Nephron progenitor cell (in vitro differentiated cells): ENCODE data around the gene FMNL2.
A peak's percentile ranks its signal among the peaks of the same experiment; 100 is the strongest.

ENCODE experiments used
- DNase-seq: peaks from one replicate; pipeline ENCODE4 v3.0.0; 2021
- H3K27ac Mint-ChIP-seq: 2 replicates; pipeline ENCODE4 v1.8.0; 2021; ENCODE audit warnings: mild to moderate bottlenecking, moderate library complexity, mixed read lengths
- H3K27me3 Mint-ChIP-seq: 2 replicates; pipeline ENCODE4 v1.8.0; 2021; ENCODE audit warnings: mild to moderate bottlenecking, low read depth, mixed read lengths; ENCODE audit not compliant: poor library complexity
- H3K36me3 Mint-ChIP-seq: 2 replicates; pipeline ENCODE4 v1.8.0; 2021; ENCODE audit warnings: low read depth, mixed read lengths
- H3K4me1 Mint-ChIP-seq: 2 replicates; pipeline ENCODE4 v1.8.0; 2021; ENCODE audit warnings: mixed read lengths
- H3K4me3 Mint-ChIP-seq: 2 replicates; pipeline ENCODE4 v1.8.0; 2021; ENCODE audit warnings: mild to moderate bottlenecking, moderate library complexity, mixed read lengths
- H3K9me3 Mint-ChIP-seq: 2 replicates; pipeline ENCODE4 v1.8.0; 2021; ENCODE audit warnings: mild to moderate bottlenecking, moderate library complexity, mixed read lengths
- TF ChIP-seq, protein P1 (sequence below): fragments of 200-600 bp; sonication (generic); IDR thresholded peaks from 2 replicates; pipeline ENCODE4 v1.5.0; 2021; ENCODE audit warnings: antibody characterized with exemption

FMNL2 gene

DNA sequence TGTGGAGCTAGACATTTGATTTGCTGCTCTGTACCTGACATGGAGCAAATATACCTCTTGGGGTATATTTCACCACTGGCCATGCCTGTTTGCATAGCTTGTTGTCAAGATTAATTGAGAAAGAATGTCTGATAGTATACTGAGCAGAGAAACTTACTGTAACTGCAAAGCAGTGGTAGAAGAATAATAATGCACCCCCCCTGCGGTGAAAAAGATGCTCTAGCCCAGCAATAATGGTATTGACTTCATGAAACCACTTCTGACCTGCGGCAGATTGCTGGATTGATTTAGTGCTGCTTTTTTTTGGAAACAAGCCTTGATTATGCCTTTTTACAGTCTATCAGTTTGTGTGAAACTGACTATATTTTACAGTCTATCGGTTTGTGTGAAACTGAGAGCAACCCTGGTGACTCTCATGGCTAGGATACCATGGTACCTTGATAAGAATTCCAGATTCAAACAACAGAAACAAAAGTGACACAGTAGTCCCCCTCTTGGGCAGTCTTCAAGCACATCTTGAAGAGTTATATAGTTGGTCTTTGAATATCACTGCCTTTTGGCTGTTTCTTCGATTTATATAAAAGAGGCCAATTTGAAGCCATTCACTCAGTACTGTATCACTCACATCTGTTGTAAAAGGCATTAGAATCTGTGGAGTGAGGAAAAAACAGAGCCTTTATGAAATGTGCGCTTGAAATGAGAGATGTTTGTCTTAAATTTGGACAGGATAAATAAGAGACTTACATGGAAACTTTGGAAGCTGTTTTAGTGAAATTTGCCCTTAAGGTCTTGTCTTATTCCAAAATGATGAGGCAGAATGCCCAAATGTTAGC lies 102.5 kb downstream of the FMNL2 start:
- Mint-ChIP-seq H3K27ac (no peak overlapping the region), H3K36me3 (peaks cover 5% of the 10 kb centered on the region), H3K4me1 (peaks cover 47% of the 10 kb centered on the region), H3K9me3 (no peaks in the 10 kb centered on the region), H3K27me3 (no peaks in the 10 kb centered on the region), H3K4me3 (no peak overlapping the region)
- TF ChIP-seq, protein P1, sequence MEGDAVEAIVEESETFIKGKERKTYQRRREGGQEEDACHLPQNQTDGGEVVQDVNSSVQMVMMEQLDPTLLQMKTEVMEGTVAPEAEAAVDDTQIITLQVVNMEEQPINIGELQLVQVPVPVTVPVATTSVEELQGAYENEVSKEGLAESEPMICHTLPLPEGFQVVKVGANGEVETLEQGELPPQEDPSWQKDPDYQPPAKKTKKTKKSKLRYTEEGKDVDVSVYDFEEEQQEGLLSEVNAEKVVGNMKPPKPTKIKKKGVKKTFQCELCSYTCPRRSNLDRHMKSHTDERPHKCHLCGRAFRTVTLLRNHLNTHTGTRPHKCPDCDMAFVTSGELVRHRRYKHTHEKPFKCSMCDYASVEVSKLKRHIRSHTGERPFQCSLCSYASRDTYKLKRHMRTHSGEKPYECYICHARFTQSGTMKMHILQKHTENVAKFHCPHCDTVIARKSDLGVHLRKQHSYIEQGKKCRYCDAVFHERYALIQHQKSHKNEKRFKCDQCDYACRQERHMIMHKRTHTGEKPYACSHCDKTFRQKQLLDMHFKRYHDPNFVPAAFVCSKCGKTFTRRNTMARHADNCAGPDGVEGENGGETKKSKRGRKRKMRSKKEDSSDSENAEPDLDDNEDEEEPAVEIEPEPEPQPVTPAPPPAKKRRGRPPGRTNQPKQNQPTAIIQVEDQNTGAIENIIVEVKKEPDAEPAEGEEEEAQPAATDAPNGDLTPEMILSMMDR = no peak
- no peak for DNase-seq

DNA sequence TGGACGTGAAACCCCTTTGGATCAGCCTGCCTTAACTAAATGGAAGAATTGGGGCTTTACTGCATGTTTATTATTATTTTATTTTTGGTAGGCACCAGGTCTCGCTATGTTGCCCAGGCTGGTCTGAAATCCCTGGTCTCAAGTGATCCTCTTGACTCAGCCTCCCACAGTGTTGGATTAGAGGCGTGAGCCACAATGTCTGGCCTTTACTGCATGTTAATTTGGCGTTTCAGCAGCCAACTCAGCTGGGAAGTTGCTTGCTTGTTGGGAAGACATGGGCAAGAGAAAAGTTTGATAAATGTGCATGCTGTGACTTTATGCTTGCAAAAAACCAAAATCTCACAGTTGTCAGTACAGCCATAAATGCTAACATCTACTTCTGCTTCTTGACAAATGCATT lies 105.1 kb downstream of the FMNL2 start:
- Mint-ChIP-seq H3K4me3 (no peak overlapping the region), H3K27ac (no peak overlapping the region), H3K27me3 (no peaks in the 10 kb centered on the region), H3K4me1 (peaks cover 40% of the 10 kb centered on the region), H3K9me3 (no peaks in the 10 kb centered on the region), H3K36me3 (peaks cover 9% of the 10 kb centered on the region)
- TF ChIP-seq, protein P1 = no peak
- no peak for DNase-seq

DNA sequence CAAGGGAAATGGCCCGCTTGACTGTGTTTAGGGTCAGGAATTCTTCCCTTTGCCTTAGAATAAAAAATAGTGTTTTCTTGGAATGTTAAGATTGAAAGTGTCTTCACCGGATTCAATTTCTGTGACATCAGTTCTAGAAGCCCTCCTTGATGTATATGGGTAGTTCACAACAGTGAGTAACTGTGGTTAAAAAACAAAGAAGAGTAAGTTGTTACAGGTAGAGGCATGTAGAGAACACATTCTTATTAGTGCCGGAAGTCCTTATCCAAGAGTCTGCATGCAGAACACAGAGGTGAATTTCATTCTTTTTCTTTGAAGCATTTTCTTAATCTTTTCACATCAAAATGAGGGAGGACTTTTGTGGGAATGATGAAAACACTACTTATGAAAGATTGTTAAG lies 105.5 kb downstream of the FMNL2 start:
- Mint-ChIP-seq H3K36me3 (peaks cover 9% of the 10 kb centered on the region), H3K9me3 (no peaks in the 10 kb centered on the region), H3K27ac (no peak overlapping the region), H3K4me1 (peaks cover 40% of the 10 kb centered on the region), H3K4me3 (no peak overlapping the region), H3K27me3 (no peaks in the 10 kb centered on the region)
- DNase-seq = no peak
- TF ChIP-seq, protein P1 = no peak

DNA sequence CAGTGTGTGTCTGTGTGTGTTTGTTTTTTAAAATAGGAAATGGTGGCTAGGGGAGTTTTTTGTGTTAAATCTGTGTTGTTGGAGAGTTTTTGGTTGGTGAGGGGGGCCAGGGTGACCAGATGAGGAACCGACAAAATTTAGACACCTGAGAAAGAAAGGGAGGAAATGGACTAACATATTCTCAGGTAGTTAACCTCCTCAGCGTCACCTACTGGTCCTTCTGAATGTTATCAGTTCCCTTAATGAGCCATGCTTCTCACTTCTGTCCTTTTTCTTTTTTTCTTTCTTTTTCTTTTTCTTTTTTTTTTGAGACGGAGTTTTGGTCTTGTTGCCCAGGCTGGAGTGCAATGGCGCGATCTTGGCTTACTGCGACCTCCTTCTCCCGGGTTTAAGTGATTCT lies 107.0 kb downstream of the FMNL2 start:
- Mint-ChIP-seq H3K36me3 (peaks cover 9% of the 10 kb centered on the region), H3K4me3 (no peak overlapping the region), H3K9me3 (no peaks in the 10 kb centered on the region), H3K4me1 (peaks cover 40% of the 10 kb centered on the region), H3K27ac (peak overlapping the region; percentile 23), H3K27me3 (no peaks in the 10 kb centered on the region)
- TF ChIP-seq, protein P1 = no peak
- DNase-seq = no peak

DNA sequence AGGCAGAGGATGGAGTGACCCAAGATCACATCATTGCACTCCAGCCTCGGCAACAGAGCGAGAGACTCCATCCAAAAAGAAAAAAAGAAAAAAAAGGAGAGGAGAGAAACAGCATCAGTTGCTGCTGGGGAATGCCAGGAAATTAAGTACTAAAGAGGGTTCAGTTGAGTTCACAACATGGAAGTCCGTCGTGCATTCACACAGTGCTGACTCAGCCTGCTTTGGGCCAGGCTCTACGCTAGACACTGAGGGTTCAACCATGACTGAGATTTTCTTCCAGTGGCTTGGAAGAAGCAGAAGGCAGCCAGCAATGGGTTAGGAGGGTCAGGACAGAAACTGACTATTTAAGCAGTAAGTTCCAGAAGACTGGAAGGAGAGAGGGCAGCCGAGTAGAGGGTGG lies 108.8 kb downstream of the FMNL2 start:
- Mint-ChIP-seq H3K36me3 (peaks cover 9% of the 10 kb centered on the region), H3K4me3 (no peak overlapping the region), H3K4me1 (peaks cover 47% of the 10 kb centered on the region), H3K27me3 (no peaks in the 10 kb centered on the region), H3K9me3 (no peaks in the 10 kb centered on the region), H3K27ac (peak overlapping the region; percentile 7)
- DNase-seq = no peak
- TF ChIP-seq, protein P1 = no peak

DNA sequence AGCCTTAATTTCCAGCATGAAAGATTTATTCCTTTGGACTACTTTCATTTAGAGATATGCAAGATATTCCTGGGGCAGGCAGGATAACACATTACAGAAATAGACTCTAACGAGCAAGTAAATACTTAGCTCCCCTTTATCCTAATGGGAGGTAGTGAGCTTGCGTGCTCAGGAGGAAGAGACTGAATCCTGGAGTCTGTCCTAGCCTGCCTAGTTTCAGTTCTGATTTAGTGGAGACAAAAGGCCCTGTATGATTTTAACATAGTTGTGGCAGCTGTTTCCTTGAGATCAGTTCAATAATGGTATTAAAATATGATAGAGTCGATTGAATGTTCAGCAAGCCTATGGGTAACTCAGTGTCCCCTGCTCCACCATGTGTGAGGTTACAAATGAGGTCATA lies 109.5 kb downstream of the FMNL2 start:
- H3K27ac Mint-ChIP-seq = no peak overlapping the region
- DNase-seq = no peak
- H3K9me3 Mint-ChIP-seq = no peaks in the 10 kb centered on the region
- no peaks in the 10 kb centered on the region for H3K27me3 Mint-ChIP-seq
- TF ChIP-seq, protein P1 = no peak
- H3K4me3 Mint-ChIP-seq = no peak overlapping the region
- H3K36me3 Mint-ChIP-seq = peaks cover 9% of the 10 kb centered on the region
- H3K4me1 Mint-ChIP-seq = peaks cover 54% of the 10 kb centered on the region
